HG03442 (cell line): ENCODE data around the gene MEFV.
"Not testable (repeated sequence)": the region's sequence is repeated elsewhere in the genome, so short reads cannot be mapped to it uniquely, and the experiment has no call there.

Experiments used
- ATAC-seq: cut with Tn5 transposase; IDR thresholded peaks from one replicate; pipeline ENCODE4 v1.9.1; 2021; ENCODE audit warnings: mild to moderate bottlenecking, moderate library complexity; ENCODE audit not compliant: unreplicated experiment

The MEFV gene, protein sequence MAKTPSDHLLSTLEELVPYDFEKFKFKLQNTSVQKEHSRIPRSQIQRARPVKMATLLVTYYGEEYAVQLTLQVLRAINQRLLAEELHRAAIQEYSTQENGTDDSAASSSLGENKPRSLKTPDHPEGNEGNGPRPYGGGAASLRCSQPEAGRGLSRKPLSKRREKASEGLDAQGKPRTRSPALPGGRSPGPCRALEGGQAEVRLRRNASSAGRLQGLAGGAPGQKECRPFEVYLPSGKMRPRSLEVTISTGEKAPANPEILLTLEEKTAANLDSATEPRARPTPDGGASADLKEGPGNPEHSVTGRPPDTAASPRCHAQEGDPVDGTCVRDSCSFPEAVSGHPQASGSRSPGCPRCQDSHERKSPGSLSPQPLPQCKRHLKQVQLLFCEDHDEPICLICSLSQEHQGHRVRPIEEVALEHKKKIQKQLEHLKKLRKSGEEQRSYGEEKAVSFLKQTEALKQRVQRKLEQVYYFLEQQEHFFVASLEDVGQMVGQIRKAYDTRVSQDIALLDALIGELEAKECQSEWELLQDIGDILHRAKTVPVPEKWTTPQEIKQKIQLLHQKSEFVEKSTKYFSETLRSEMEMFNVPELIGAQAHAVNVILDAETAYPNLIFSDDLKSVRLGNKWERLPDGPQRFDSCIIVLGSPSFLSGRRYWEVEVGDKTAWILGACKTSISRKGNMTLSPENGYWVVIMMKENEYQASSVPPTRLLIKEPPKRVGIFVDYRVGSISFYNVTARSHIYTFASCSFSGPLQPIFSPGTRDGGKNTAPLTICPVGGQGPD

DNA sequence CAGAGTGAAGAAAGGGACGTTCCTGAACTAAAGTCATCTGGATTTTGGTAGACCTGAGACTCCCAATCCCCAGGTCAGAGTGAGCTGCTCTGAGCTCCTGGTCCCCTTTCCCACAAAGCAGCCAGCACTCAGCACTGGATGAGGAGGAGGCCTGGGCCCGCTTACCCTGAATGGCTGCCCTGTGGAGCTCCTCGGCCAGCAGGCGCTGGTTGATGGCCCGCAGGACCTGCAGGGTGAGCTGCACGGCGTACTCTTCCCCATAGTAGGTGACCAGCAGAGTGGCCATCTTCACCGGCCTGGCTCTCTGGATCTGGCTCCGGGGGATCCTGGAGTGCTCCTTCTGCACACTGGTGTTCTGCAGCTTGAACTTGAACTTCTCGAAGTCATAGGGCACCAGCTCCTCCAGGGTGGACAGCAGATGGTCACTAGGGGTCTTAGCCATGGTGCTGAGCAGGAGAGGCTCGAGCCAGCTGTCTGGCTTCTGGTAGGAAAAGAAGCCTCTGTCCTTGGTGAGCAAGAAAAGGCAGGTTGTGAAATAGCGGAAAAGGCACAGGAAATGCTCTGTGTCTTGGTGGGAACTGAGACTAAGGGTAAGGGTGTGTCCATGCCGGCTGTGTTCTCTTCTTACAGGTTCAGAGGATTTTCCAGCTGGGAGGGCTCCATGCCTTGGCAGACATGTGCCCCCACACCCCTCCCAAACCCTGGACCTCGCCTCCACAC is at the start of gene MEFV:
MEFV (minus strand) TSS at position 488 of the 720 bp plus-strand sequence; CDS start at position 442, 46 bp downstream.
- ATAC-seq, result no peak

DNA sequence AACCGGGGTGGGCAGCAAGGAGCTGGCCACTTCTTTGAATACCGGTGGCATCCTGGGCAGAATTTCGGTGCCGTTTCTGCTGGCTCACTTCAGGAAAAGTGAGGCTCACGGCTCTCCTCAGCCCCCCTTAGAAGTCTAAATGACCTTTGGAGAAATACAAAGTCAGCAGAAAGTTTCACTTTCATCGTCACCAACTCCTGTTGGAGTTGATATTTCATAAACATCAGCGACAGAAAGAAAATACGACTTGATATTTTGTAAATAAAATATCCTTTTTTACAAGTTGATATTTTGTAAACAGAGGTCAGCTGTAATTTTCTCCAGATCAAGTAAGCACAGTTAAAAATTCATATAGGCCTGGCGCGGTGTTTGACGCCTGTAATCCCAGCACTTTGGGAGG is 49.6 kb upstream of the MEFV start:
- no peak for ATAC-seq

- ATAC-seq, result peak; percentile 89
Measured at GRCh38 chr16:3305109-3306068, 49.0 kb upstream of the MEFV start, which contains the start of the genes TIGD7 and ZNF75A. Gene TIGD7 (minus strand): TSS chr16:3305430. CDS start chr16:3300614, 4,816 bp downstream. Gene ZNF75A (plus strand): TSS chr16:3305497. CDS start chr16:3308429, 2,932 bp downstream.

- ATAC-seq, result no peak
Measured at GRCh38 chr16:3304370-3304769, 47.9 kb upstream of the MEFV start.

DNA sequence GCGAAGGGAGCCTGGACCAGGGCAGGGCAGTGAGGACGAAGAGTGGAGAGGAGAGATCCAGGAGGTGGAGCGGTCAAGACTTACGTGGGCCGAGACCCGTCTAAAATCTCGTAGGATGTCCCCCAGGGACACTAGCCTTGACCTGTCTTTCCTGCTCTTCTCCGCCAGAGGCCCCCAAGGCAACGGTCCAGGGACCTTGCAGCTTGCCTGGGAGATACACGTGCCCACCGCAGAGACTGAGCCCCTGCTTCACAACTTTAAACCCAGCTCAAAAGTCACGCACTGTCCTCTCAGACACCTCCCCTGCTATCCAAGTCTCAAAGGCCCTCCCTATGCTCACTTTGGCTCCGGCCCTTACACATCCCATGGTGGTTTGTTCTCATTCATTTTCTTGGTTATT is 39.4 kb upstream of the MEFV start:
- ATAC-seq, result no peak

DNA sequence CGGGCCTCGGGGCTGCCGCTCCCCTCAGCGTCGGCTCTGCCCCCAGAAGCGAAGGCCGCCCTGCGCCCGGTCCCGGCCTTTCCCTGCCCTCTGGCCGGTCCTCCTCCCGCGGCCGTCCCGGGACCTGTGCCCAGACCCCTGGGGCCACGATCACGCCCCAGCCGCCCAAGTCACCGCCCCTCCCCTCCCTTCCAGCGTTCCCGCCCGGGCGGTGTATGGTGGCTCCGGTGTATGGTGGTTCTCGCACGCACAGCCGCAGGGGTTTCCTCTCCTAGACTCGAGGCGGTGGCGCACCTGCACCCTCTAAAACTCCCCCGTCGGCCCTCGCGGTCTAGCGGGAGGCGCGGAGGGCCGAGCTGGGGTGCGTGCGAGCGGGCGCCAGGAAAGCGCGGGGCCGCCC is 38.8 kb upstream of the MEFV start:
- no peak for ATAC-seq

DNA sequence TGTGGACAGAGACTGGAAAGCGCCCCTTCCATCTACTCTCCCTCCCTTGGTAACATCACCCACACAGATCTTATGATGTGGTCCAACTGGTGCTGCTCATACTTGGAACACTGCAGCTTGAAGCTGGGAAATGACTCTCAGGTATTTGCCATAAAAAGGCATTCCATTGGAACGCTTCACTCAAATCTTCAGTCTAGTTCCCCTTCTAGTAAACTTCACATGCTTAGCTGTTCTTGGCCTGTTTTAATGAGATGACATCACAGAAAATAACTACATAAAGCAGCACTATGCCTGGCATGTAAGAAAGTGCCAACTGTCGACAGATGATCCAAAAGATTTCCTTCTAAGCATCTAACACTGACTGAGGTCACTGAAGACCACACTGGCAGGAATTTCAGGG is 36.2 kb upstream of the MEFV start:
- ATAC-seq, result no peak

DNA sequence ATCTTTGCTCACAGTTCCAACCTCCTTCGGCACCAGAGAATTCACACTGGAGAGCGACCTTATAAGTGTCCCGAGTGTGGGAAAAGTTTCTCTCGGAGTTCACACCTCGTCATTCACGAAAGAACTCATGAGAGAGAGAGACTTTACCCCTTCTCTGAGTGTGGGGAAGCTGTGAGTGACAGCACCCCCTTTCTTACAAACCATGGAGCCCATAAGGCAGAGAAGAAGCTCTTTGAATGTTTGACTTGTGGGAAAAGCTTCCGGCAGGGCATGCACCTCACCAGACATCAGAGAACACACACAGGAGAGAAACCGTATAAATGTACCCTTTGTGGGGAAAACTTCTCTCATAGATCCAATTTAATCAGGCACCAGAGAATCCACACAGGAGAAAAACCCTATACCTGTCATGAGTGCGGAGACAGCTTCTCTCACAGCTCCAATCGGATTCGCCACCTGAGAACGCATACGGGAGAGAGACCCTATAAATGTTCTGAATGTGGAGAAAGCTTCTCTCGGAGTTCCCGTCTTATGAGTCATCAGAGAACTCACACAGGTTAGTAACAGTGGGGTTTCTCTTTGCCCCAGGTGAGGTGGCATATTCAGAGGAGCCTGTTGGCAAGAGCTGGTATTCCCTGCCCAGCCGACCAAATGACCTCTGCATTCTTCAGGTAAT is 33.7 kb upstream of the MEFV start:
- no peak for ATAC-seq

- ATAC-seq, result no peak
Measured at GRCh38 chr16:3285131-3285530, 28.7 kb upstream of the MEFV start.

GRCh38 chr16:3283543-3284447 is 27.4 kb upstream of the MEFV start:
- ATAC-seq, result no peak

DNA sequence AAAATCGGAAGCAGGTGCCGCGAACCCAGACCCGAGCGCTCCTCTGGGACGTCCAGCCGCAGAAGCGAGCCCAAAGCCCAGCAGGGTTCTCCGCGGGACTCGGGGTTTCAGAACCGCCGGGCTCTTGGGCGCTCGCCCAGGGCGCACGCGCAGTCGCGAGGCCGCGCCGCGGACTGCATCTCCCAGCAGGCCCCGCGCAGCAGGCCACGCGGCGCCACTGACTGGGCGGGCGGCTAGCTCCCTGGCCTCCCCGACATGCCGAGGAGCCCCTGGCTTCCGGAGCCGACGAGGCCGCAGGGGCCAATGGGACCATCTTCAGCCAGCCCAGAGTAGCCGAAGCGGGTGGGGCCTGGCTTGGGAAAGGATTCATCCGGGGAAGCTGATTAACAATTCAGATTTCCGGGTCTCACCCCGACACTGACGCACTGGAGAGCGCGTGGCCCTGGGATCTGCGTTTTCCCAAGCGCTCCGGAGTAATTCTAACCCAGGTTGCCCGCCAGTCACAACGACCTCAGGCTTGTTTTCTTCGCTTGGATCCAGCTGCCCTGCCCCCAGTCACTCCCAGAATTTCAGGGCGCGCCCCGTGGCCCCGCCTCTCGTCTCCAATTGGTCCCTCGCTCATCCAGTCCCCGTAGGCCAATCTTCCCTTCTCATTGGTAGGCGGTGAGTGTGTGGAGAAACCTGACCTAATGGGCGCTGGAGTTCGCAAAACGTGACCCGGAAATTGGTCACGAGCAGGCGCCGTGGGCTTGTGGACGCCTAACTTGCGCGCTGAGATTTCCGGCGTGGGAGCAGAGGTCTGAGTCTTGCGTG is 26.5 kb upstream of the MEFV start, which contains the start of gene ZNF263:
ZNF263 (plus strand) TSS at position 762 of the 813 bp plus-strand sequence. CDS start 328 bp downstream, outside the sequence.
- ATAC-seq, result peak; percentile 74

DNA sequence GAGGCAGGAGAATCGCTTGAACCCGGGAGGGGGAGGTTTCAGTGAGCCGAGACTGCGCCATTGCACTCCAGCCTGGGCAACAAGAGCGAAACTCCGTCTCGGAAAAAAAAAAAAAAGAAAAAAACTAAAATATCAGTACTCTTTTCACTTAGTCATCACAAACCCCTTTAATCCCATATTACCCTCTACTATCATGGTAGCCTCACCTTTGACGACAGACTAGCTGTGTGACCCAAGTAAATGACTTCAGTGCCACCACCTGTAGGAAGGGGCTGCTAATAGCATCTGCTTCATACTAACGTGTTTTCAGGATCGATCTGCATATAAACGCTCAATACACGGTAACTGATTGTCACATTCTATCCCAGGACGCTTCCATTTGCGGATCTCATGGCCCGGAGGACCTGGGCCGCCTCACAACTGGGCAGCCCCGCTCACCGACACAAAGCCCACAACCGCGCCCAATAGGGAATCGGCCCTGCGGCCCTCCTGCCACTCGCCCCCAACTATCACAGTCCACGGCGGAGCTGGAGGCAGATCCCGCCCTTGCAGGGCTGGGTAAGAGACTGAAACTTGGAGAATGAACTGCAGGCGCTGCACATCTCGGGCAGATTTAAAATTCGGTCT is 25.8 kb upstream of the MEFV start:
- ATAC-seq, result peak; percentile 17

- ATAC-seq, result no peak
Measured at GRCh38 chr16:3281222-3281820, 24.9 kb upstream of the MEFV start.

GRCh38 chr16:3276679-3277078 is 20.2 kb upstream of the MEFV start:
- no peak for ATAC-seq

- no peak for ATAC-seq
Measured at GRCh38 chr16:3274947-3275346, 18.5 kb upstream of the MEFV start.

DNA sequence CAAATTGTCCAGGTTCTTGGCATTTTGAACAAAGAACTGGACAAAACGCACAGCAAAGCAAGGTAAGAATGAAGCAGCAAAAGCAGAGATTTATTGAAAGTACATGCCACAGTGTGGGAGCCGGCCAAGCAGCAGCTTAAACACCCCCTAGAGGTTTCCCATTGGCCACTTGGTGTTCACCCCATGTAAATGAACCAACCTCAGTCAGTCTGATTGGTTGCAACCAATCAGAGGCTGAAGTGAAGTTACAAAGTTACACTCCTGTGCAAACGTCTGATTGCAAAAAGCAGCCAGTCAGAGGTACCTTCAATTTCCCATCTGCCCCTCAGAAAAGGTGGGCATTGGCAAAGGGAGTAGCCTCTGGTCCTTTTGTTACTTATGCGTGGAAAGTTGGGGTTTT is 18.1 kb upstream of the MEFV start:
- ATAC-seq, result no peak

DNA sequence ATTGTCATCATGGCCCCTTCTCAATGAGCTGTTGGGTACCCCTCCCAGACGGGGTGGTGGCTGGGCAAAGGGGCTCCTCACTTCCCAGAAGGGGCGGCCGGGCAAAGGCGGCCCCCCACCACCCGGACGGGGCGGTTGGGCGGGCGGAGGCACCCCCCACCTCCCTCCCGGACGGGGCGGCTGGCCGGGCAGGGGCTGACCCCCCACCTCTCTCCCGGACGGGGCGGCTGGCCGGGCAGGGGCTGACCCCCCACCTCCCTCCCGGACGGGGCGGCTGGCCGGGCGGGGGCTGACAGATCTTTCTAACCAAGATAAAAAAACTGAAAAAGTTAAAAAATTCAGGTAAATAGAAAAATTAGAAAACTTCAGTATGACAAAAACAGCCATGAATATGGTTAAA is 14.8 kb upstream of the MEFV start:
- ATAC-seq, result not testable (repeated sequence)
